WI38 (cell line): ENCODE data around the gene CERK.

Source experiments
- H3K4me3 ChIP-seq: 2 replicates; pipeline ENCODE4 v1.5.1; 2011; ENCODE audit warnings: low read depth, mild to moderate bottlenecking, control low read depth, low read length
- CTCF ChIP-seq: IDR thresholded peaks from 2 replicates; pipeline ENCODE4 v1.5.1; 2012; ENCODE audit warnings: low read depth, mild to moderate bottlenecking, control low read depth, low read length

The CERK gene

GRCh38 chr22:46763051-46763705 is 25.1 kb upstream of the CERK start:
- H3K4me3 ChIP-seq, result peak overlapping the region; percentile 98
- TF ChIP-seq CTCF, result no peak

GRCh38 chr22:46762238-46763050 is 24.4 kb upstream of the CERK start, which contains the start of gene TBC1D22A:
TSS of gene TBC1D22A (plus strand) at chr22:46762650. CDS start at chr22:46762787, 137 bp downstream.
- TF ChIP-seq CTCF, result no peak
- peak within 1 kb of the TSS; percentile 98 for H3K4me3 ChIP-seq

- no peak for TF ChIP-seq CTCF
- H3K4me3 ChIP-seq, result peak overlapping the region; percentile 98
Measured at GRCh38 chr22:46761539-46762237, 23.6 kb upstream of the CERK start.

GRCh38 chr22:46761017-46761416 is 23.0 kb upstream of the CERK start:
- peak overlapping the region; percentile 98 for H3K4me3 ChIP-seq

GRCh38 chr22:46758867-46759290 is 20.8 kb upstream of the CERK start:
- H3K4me3 ChIP-seq, result no peak overlapping the region
- TF ChIP-seq CTCF, result peak; percentile 65

More at GRCh38 chr22:46761017-46761416, 23.0 kb upstream of the CERK start:
- TF ChIP-seq CTCF, result no peak

GRCh38 chr22:46758121-46758520 is 20.1 kb upstream of the CERK start:
- TF ChIP-seq CTCF, result no peak
- H3K4me3 ChIP-seq, result no peak overlapping the region

- no peak for TF ChIP-seq CTCF
- H3K4me3 ChIP-seq, result no peak overlapping the region
Measured at GRCh38 chr22:46757104-46757503, 19.1 kb upstream of the CERK start.
